GM06990 (cell line): ENCODE results near the gene TMEM132C.

Experiments used
- DNase-seq: peaks from one replicate; pipeline ENCODE4 v3.0.0-alpha.2; 2011; ENCODE audit not compliant: insufficient read length; ENCODE audit errors: extremely low read depth
- H3K27me3 ChIP-seq: replicated peaks from 2 replicates; pipeline ENCODE4 v1.6.0; 2011; ENCODE audit warnings: low read length; ENCODE audit not compliant: control insufficient read depth, insufficient read depth
- H3K36me3 ChIP-seq: 2 replicates; pipeline ENCODE4 v1.5.1; 2011; ENCODE audit warnings: low read length; ENCODE audit not compliant: control insufficient read depth, insufficient read depth
- H3K4me3 ChIP-seq: replicated peaks from 2 replicates; pipeline ENCODE4 v1.5.1; 2011; ENCODE audit warnings: low read depth, mild to moderate bottlenecking, control low read depth, low read length
- CTCF ChIP-seq: IDR thresholded peaks from 2 replicates; pipeline ENCODE4 v1.5.1; 2011; ENCODE audit warnings: low read length, control low read depth, mild to moderate bottlenecking, inconsistent platforms; ENCODE audit not compliant: insufficient read depth, poor library complexity, severe bottlenecking

Gene TMEM132C

GRCh38 chr12:128402486-128403243, 135.7 kb downstream of the TMEM132C start:
- Histone ChIP-seq H3K27me3 (no peaks in the 10 kb centered on the region), H3K36me3 (no peaks in the 10 kb centered on the region), H3K4me3 (no peak overlapping the region)
- DNase-seq: no peak
- no peak for TF ChIP-seq CTCF

- DNase-seq: no peak
- no peaks in the 10 kb centered on the region for H3K27me3 ChIP-seq
- H3K4me3 ChIP-seq: no peak overlapping the region
- no peaks in the 10 kb centered on the region for H3K36me3 ChIP-seq
- no peak for TF ChIP-seq CTCF
Observed at GRCh38 chr12:128408669-128409068, 141.7 kb downstream of the TMEM132C start.

- no peak for TF ChIP-seq CTCF
- H3K4me3 ChIP-seq: no peak overlapping the region
- DNase-seq: no peak
- H3K27me3 ChIP-seq: no peaks in the 10 kb centered on the region
- no peaks in the 10 kb centered on the region for H3K36me3 ChIP-seq
Observed at GRCh38 chr12:128415036-128415560, 148.1 kb downstream of the TMEM132C start.

GRCh38 chr12:128418944-128419343, 152.0 kb downstream of the TMEM132C start:
- no peak for DNase-seq
- no peak overlapping the region for H3K4me3 ChIP-seq
- no peaks in the 10 kb centered on the region for H3K27me3 ChIP-seq
- TF ChIP-seq CTCF: no peak
- H3K36me3 ChIP-seq: no peaks in the 10 kb centered on the region

- H3K36me3 ChIP-seq: no peaks in the 10 kb centered on the region
- H3K27me3 ChIP-seq: no peaks in the 10 kb centered on the region
- TF ChIP-seq CTCF: no peak
Observed at GRCh38 chr12:128420163-128420562, 153.2 kb downstream of the TMEM132C start.

GRCh38 chr12:128421375-128421774, 154.4 kb downstream of the TMEM132C start:
- Histone ChIP-seq H3K27me3 (no peaks in the 10 kb centered on the region), H3K36me3 (no peaks in the 10 kb centered on the region), H3K4me3 (no peak overlapping the region)
- no peak for DNase-seq
- TF ChIP-seq CTCF: no peak

More at GRCh38 chr12:128420163-128420562, 153.2 kb downstream of the TMEM132C start:
- H3K4me3 ChIP-seq: no peak overlapping the region
- DNase-seq: no peak
